ENCODE data around the gene UVSSA. TPM values are rescaled to one million over a fixed set of nuclear protein-coding genes. Genes with fewer than 3 reads are reported as not detected.

UVSSA gene
- polyA plus RNA-seq, 1 of the 3 experiments (the other 2 are of a cell fraction) = 14.9 TPM

DNA sequence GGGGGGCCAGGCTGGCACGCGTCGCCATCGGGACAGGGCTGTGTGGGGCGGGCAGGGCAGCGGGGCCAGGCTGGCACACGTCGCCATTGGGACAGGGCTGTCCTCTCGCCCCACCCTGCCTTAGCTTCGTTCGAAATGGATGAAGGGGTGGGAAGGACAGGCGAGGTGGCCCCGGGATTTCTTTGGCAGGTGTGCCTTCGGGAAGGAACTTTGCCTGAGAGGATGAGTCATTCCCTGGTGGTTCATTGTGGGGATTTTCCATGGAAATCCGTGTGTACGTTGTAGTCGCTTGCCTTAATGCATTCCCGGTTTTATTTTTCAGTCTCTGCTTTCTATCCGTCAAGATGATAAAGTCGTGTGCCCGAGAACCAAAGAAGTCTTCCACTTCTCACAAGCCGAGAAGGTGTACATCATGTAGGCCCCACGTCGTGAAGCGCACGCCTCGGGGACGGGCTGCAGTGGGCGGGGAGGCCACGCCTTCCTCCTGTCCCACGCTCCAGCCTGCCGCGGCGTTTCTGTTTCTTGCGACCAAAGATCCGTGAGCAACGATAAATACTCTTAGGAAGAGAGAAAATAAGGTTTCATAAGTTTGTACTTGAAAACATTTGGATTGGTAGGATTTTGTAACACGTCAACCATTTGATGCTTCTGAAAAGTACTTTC is 8.1 kb upstream of the UVSSA start:
- Histone ChIP-seq H2AFZ (ENCODE audit: low read depth) (no peak overlapping the region), H3K9me2 (no peaks in the 10 kb centered on the region), H3K4me2 (no peak overlapping the region), H3K9me3 (no peaks in the 10 kb centered on the region), H3K27me3 (ENCODE audit: insufficient read depth) (no peaks in the 10 kb centered on the region), H3K27ac (ENCODE audit: low read depth in 2 of 2, low read length in 1 of 2) (no peak overlapping the region), H3K9ac (no peak overlapping the region), H4K20me1 (ENCODE audit: insufficient read depth) (no peaks in the 10 kb centered on the region), H3K79me2 (ENCODE audit: insufficient read depth) (peaks cover 8% of the 10 kb centered on the region; the same call in 1 of the 2 replicates), H3K4me3 (ENCODE audit: low read depth in 2 of 2, low read length in 1 of 2) (no peak overlapping the region), H3K36me3 (replicated peaks in 1 of 2; ENCODE audit: control insufficient read depth in 1 of 2, insufficient read depth in 2 of 2, low read length in 1 of 2) (peaks cover 28 to 58% of the 10 kb centered on the region in 2 experiments), H3K4me1 (ENCODE audit: control insufficient read depth in 1 of 2, insufficient read depth in 2 of 2, low read depth in 1 of 2, low read length in 1 of 2) (no peaks in the 10 kb centered on the region), H3F3A (replicated peaks; ENCODE audit: insufficient read depth) (peaks cover 16% of the 10 kb centered on the region)
- ChIA-PET CTCF (no interaction called here), POLR2A (no interaction called here)
- DNase-seq = no peak
- 94% methylated on average over 26 of the region's 38 CpGs for WGBS (ENCODE audit: low lambda C conversion rate)
- TF ChIP-seq, protein P1, sequence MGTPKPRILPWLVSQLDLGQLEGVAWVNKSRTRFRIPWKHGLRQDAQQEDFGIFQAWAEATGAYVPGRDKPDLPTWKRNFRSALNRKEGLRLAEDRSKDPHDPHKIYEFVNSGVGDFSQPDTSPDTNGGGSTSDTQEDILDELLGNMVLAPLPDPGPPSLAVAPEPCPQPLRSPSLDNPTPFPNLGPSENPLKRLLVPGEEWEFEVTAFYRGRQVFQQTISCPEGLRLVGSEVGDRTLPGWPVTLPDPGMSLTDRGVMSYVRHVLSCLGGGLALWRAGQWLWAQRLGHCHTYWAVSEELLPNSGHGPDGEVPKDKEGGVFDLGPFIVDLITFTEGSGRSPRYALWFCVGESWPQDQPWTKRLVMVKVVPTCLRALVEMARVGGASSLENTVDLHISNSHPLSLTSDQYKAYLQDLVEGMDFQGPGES (IDR thresholded peaks at IDR 0.05; ENCODE audit: low read depth, low read length) = no peak
- TF ChIP-seq RAD21 (IDR thresholded peaks at IDR 0.05; ENCODE audit: low read length) (no peak), FOXM1 (IDR thresholded peaks at IDR 0.05; ENCODE audit: low read depth) (no peak), JUND (IDR thresholded peaks at IDR 0.05) (no peak), YY1 (IDR thresholded peaks at IDR 0.05; ENCODE audit: low read depth) (no peak), GATA2 (CRISPR knock-in tag; IDR thresholded peaks at IDR 0.05) (no peak), MEF2A (IDR thresholded peaks at IDR 0.05; ENCODE audit: borderline replicate concordance, low read depth) (no peak), NFIC (IDR thresholded peaks at IDR 0.05; ENCODE audit: borderline replicate concordance) (no peak), RCOR1 (IDR thresholded peaks at IDR 0.05; ENCODE audit: low read length) (no peak), EZH2phosphoT487 (IDR thresholded peaks at IDR 0.05; ENCODE audit: borderline replicate concordance, low read depth) (no peak), ELF1 (IDR thresholded peaks at IDR 0.05) (no peak)
- TF ChIP-seq, protein P2, sequence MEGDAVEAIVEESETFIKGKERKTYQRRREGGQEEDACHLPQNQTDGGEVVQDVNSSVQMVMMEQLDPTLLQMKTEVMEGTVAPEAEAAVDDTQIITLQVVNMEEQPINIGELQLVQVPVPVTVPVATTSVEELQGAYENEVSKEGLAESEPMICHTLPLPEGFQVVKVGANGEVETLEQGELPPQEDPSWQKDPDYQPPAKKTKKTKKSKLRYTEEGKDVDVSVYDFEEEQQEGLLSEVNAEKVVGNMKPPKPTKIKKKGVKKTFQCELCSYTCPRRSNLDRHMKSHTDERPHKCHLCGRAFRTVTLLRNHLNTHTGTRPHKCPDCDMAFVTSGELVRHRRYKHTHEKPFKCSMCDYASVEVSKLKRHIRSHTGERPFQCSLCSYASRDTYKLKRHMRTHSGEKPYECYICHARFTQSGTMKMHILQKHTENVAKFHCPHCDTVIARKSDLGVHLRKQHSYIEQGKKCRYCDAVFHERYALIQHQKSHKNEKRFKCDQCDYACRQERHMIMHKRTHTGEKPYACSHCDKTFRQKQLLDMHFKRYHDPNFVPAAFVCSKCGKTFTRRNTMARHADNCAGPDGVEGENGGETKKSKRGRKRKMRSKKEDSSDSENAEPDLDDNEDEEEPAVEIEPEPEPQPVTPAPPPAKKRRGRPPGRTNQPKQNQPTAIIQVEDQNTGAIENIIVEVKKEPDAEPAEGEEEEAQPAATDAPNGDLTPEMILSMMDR (IDR thresholded peaks at IDR 0.05) = no peak
- TF ChIP-seq, protein P3, sequence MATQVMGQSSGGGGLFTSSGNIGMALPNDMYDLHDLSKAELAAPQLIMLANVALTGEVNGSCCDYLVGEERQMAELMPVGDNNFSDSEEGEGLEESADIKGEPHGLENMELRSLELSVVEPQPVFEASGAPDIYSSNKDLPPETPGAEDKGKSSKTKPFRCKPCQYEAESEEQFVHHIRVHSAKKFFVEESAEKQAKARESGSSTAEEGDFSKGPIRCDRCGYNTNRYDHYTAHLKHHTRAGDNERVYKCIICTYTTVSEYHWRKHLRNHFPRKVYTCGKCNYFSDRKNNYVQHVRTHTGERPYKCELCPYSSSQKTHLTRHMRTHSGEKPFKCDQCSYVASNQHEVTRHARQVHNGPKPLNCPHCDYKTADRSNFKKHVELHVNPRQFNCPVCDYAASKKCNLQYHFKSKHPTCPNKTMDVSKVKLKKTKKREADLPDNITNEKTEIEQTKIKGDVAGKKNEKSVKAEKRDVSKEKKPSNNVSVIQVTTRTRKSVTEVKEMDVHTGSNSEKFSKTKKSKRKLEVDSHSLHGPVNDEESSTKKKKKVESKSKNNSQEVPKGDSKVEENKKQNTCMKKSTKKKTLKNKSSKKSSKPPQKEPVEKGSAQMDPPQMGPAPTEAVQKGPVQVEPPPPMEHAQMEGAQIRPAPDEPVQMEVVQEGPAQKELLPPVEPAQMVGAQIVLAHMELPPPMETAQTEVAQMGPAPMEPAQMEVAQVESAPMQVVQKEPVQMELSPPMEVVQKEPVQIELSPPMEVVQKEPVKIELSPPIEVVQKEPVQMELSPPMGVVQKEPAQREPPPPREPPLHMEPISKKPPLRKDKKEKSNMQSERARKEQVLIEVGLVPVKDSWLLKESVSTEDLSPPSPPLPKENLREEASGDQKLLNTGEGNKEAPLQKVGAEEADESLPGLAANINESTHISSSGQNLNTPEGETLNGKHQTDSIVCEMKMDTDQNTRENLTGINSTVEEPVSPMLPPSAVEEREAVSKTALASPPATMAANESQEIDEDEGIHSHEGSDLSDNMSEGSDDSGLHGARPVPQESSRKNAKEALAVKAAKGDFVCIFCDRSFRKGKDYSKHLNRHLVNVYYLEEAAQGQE (IDR thresholded peaks at IDR 0.05; ENCODE audit: low read depth, low read length) = no peak
- TF ChIP-seq, protein P4, sequence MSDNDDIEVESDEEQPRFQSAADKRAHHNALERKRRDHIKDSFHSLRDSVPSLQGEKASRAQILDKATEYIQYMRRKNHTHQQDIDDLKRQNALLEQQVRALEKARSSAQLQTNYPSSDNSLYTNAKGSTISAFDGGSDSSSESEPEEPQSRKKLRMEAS (IDR thresholded peaks at IDR 0.05; ENCODE audit: low read depth) = no peak

Measured in SK-N-SH (cell line).